DND-41 (cell line): ENCODE results near the gene ERN2.

Experiments
- ATAC-seq: fragments of 200-7000 bp; cut with Tn5 transposase; 3 replicates; pipeline ENCODE4 v1.9.1; 2021; ENCODE audit warnings: low read depth; ENCODE audit not compliant: insufficient read depth
- DNase-seq: peaks from one replicate; pipeline ENCODE4 v3.0.0-alpha.2; 2020
- H2AFZ ChIP-seq: 2 replicates; pipeline ENCODE4 v1.6.0; 2012; ENCODE audit warnings: low read depth, low read length
- H3K27ac ChIP-seq: 2 replicates; pipeline ENCODE4 v1.5.1; 2012; ENCODE audit warnings: low read length, inconsistent platforms
- H3K27me3 ChIP-seq: fragments of 200-600 bp; sonication (generic); 2 replicates; pipeline ENCODE4 v1.6.0; 2012; ENCODE audit warnings: low read length, mild to moderate bottlenecking, inconsistent platforms; ENCODE audit not compliant: insufficient read depth, poor library complexity
- H3K36me3 ChIP-seq: 2 replicates; pipeline ENCODE4 v1.5.1; 2012; ENCODE audit warnings: low read length, inconsistent platforms; ENCODE audit not compliant: insufficient read depth
- H3K4me1 ChIP-seq: 2 replicates; pipeline ENCODE4 v1.5.1; 2012; ENCODE audit warnings: mild to moderate bottlenecking, low read length; ENCODE audit not compliant: insufficient read depth
- H3K4me2 ChIP-seq: 2 replicates; pipeline ENCODE4 v1.6.0; 2012; ENCODE audit warnings: mild to moderate bottlenecking, moderate library complexity, low read length, inconsistent platforms; ENCODE audit not compliant: insufficient read depth
- H3K4me3 ChIP-seq, 2 experiments: fragments of 200-600 bp in 1 of 2; shearing (Covaris generic) in 1 of 2; 2 replicates each; pipeline ENCODE4 v1.5.1; 2012 to 2016; ENCODE audit warnings: inconsistent platforms in 2 of 2, low read length in 2 of 2, mild to moderate bottlenecking in 2 of 2, low read depth in 1 of 2, moderate library complexity in 1 of 2
- H3K79me2 ChIP-seq: 2 replicates; pipeline ENCODE4 v1.6.0; 2012; ENCODE audit warnings: low read length, inconsistent platforms; ENCODE audit not compliant: insufficient read depth
- H3K9ac ChIP-seq: 2 replicates; pipeline ENCODE4 v1.6.0; 2012; ENCODE audit warnings: low read depth, mild to moderate bottlenecking, inconsistent platforms, low read length, moderate library complexity
- H3K9me3 ChIP-seq: 2 replicates; pipeline ENCODE4 v1.5.1; 2012; ENCODE audit warnings: low read length, moderate library complexity, mild to moderate bottlenecking, inconsistent platforms; ENCODE audit not compliant: insufficient read depth, severe bottlenecking
- H4K20me1 ChIP-seq: 2 replicates; pipeline ENCODE4 v1.6.0; 2012; ENCODE audit warnings: low read length; ENCODE audit not compliant: insufficient read depth
- CTCF ChIP-seq: IDR thresholded peaks from 2 replicates; pipeline ENCODE4 v1.5.1; 2012; ENCODE audit warnings: borderline replicate concordance, low read length, moderate library complexity, mild to moderate bottlenecking; ENCODE audit not compliant: poor library complexity, severe bottlenecking; ENCODE audit errors: extremely low read depth
- EZH2 ChIP-seq: IDR thresholded peaks from 3 replicates; pipeline ENCODE4 v1.6.1; 2012; ENCODE audit warnings: borderline replicate concordance, low read depth, mild to moderate bottlenecking, moderate library complexity, low read length, inconsistent platforms; ENCODE audit not compliant: severe bottlenecking

The ERN2 gene

GRCh38 chr16:23666571-23667354 is 46.3 kb downstream of the ERN2 start:
- Histone ChIP-seq H3K9ac (no peak overlapping the region), H3K79me2 (no peaks in the 10 kb centered on the region), H3K9me3 (no peaks in the 10 kb centered on the region), H3K4me2 (no peak overlapping the region), H2AFZ (no peak overlapping the region), H4K20me1 (0 out of 2 replicates have a peak, but pooled peaks cover 2% of the 10 kb centered on the region), H3K27ac (no peak overlapping the region), H3K27me3 (no peaks in the 10 kb centered on the region), H3K36me3 (peaks cover 97% of the 10 kb centered on the region), H3K4me1 (no peaks in the 10 kb centered on the region), H3K4me3 (no peak overlapping the region)
- TF ChIP-seq CTCF (no peak), EZH2 (no peak)
- ATAC-seq = no peak
- DNase-seq = no peak

- no peak overlapping the region for H3K4me2 ChIP-seq
- ATAC-seq (no peak), DNase-seq (no peak)
- H3K27me3 ChIP-seq = no peaks in the 10 kb centered on the region
- H3K4me3 ChIP-seq = no peak overlapping the region
- no peak overlapping the region for H3K27ac ChIP-seq
- H3K36me3 ChIP-seq = peaks cover 98% of the 10 kb centered on the region
- H3K79me2 ChIP-seq = 0 out of 2 replicates have a peak, but pooled peaks cover 3% of the 10 kb centered on the region
- no peaks in the 10 kb centered on the region for H4K20me1 ChIP-seq
- no peak overlapping the region for H3K9ac ChIP-seq
- no peaks in the 10 kb centered on the region for H3K4me1 ChIP-seq
- H2AFZ ChIP-seq = no peak overlapping the region
- TF ChIP-seq EZH2 (no peak), CTCF (no peak)
- no peaks in the 10 kb centered on the region for H3K9me3 ChIP-seq
Observed at GRCh38 chr16:23663918-23664317, 49.1 kb downstream of the ERN2 start.

GRCh38 chr16:23651943-23652468 is 61.0 kb downstream of the ERN2 start:
- Histone ChIP-seq H3K4me3 (no peak overlapping the region), H3K27ac (no peak overlapping the region), H3K36me3 (peaks cover 64% of the 10 kb centered on the region), H3K4me2 (no peak overlapping the region), H4K20me1 (peaks cover 28% of the 10 kb centered on the region; the same call in 1 of the 2 replicates), H3K27me3 (no peaks in the 10 kb centered on the region), H3K79me2 (peaks cover 92% of the 10 kb centered on the region), H2AFZ (no peak overlapping the region), H3K4me1 (no peaks in the 10 kb centered on the region), H3K9ac (no peak overlapping the region), H3K9me3 (no peaks in the 10 kb centered on the region)
- no peak for TF ChIP-seq EZH2
- TF ChIP-seq CTCF = no peak
- no peak for ATAC-seq
- no peak for DNase-seq
